H4 (cell line): ENCODE results near the gene CST9. TPM values are rescaled to one million over a fixed set of nuclear protein-coding genes. Genes with fewer than 3 reads are reported as not detected.
"Not testable (repeated sequence)": the region's sequence is repeated elsewhere in the genome, so short reads cannot be mapped to it uniquely, and the experiment has no call there.

ENCODE experiments used
- DNase-seq: peaks from one replicate; pipeline ENCODE4 v3.0.0-alpha.2; 2015; ENCODE audit warnings: low spot score
- total RNA-seq: library from RNA; depleted of rRNA; stranded (reverse); fragments of >200 nt; shearing (Covaris generic); gene quantifications from 2 replicates; pipeline ENCODE4 v1.2.3, GENCODE V29; 2014

CST9 gene
- total RNA-seq, 1 experiment from 2014 or later, result not detected

DNA sequence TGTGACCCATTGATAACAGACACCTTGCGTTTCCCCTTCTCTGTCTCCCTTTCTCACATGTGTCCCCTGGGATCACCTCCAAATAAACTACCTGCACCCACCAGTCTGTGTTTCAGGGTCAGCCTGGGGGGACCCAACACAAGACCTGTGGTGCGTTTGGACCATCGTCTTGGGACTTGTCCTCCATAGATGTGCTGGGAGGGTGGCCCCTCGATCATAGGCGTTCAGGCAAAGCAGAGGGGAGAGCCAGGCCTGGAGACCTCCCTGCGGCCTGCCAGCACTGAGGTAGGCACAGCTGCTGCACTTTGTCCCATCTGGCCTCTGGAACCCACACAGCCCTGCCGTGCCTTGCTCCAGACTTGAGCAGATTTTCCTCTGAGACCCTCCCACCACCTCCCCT lies 18.1 kb downstream of the CST9 start:
- DNase-seq, result no peak

DNA sequence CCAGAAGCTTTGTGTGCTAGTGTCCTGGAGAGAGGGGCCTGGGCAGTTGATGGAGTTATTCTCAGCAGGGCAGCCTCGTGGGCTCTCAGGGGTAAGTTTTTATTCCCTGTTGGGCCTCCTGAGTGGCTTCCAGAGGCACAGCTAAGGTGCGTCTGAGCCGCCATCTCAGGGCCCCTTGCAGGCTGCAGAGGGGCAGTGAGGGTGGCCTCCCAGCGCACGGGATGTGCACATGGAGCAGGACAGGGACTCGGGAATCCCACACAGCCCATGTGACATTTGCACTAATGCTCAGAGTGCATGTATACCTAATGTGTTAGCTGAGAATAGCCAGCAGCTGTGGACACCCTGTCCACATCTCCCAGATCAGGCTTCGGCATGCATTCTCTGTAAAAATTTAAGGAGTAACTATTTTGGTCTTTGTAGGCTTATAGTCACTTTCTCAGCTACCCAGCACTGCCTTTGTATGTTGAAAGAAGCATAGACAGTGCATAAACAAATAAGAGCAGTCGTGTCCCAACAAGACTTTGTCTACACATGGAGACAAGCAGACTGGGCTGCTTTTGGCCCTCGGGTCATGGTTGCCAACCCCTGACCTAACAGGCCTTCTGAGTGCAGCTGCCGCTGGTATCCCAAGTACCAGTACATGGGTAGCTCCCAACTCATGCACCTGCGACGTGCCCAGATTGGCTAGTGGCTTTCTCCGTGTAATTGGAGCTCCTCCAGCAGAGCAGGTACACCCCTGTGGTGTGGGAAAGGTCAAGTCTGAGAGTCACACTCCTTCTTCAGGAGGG lies 18.8 kb downstream of the CST9 start:
- no peak for DNase-seq

DNA sequence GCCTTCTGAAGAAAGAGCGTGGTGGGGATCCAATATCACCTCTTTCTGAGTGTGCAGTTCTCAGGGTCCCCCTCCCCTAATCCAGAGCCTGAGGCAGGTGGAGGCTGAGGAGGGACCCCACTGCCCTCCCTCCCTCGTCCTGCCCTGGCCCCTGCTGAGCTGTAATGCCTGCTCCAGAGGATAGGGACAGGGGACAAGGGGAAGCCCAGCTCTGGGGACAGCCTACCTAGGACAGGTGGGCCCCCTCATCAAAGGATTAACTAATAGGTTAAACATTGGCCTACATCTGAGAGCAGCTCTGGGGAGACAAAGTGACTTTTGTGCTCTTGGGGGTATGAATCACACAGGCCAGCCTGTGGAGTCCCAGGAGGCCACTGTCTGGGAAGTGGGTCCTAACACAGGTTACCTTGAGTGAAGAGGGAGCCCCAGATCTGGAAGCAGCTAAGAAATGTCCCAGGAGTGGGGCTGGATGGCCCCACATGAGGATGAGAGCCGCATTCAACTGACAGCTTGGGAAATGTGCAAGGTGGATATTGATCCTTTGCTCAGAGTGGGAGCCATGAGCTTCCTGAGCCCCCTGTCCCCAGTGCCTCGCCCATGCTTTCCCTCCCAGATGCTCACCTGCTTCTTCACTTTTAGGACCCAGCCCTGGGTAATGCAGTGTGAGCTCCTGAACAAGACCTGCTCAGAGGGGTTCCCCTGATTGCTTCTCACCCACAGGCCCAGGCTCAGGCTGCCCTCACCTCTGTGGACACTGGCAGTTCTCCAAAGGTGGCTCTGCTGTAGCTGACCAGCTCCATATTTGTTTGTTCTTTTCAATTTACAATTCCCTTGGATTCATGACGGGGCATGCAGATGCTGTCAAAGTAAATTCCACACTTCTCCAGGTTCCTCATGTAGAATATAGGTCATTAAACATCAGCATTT lies 19.6 kb downstream of the CST9 start:
- no peak for DNase-seq

DNA sequence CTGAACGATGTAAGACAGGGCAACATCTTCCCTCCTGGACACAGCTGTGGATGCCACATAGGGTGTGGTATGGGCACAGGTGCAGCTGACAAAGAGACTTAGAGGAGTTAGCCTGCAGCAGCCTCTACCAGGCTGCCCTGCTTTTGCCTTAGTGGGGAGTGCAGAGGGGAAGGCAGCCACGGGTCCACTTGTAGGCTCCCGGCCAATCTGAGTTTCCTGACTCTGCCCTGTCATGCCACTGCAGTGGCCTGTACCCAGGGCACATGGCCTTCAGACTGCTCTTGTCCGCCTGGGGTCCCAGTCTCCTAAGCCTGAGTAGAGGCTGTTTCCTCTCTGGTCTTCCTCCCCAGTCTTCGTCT lies 20.3 kb downstream of the CST9 start:
- no peak for DNase-seq

DNA sequence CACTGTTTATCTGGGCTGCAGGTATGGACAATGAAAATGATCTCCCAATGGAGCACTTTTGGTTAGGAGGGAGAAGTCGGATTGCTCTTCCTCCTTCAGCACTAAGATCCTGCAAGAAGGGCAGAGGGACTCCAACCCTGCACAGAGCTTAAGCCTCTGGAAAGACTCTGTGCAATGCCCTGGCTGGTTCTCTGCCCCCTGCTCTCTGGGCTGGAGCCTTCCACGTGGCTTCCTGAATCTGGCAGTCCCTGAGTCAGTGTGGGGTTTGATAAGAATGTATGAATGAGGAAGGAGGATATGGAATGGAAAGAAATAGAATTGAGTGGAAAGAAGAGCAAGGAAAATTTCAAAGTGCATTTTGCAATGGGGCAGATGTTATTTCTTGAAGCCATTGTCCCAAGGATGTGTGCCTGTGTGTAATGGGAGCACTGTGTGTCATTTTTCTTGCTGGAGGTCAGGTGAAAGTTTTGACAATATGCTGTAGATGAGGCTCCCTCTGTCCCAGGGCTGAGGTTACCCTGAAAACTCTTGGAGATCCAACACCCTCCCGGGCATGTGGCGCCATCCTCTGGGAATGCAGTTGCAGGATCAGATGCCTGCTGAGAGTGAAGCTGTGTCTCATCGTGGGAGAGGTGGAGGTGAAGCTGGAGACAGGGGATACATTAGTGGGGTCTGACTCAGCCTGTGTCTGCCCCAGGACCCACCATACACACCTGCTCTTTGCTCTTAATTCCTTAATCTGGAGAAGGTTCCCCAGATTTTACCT lies 21.1 kb downstream of the CST9 start:
- DNase-seq, result no peak

DNA sequence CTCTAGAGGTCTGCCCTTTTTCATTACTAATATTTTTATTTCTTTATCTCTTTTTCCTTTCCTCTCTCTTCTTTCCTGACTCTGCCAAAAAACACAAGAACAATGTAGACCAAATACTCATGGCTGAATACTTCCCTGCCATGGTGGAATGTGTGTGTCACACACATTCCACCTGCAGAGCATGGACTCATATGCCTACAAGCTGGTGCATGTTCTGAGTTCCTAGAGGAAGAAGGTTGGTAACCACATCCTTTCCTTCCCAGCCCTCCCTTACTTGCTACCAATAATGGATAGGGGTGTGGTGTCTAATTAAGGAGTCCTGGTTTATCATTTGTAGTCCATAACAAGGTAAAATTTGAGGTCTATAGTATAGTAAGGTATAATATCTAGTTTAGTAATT lies 22.2 kb downstream of the CST9 start:
- DNase-seq, result no peak

DNA sequence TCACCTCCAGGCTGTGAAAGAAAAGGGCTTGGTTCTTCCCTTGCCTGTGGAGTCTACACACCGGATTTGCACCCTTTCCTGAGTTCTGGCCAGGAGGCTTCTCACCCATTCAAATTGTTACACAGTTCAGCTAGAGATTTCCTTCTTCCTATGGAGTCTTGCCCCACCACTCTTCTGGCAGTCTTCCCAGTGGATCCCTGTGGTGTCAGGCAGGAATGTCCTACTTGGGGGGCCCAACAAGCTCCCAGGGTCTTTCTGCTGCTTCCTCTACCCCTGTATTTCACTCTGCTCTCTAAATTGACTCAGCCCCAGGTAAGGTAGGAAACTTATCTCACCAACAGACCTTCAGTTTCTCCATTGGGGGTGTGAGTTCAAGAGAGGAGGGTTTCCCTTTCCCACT lies 23.4 kb downstream of the CST9 start:
- no peak for DNase-seq

DNA sequence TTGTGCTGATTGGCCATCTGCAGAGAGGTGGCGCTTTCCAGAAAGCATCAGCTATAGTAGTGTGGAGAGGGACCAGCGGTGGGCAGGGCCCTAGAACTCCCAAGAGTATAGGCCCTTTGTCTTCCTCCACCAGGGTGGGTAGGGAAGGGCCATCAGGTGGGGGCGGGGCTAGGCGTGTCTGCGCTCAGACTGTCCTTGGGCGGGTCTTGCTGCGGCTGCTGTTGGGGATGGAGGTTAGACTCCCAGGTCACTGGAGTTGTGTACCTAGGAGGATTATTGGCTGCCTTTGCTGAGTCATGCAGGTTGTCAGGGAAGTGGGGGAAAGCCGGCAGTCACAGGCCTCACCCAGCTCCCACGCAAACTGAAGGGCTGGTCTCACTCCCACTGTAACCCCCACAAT lies 23.9 kb downstream of the CST9 start:
- DNase-seq, result not testable (repeated sequence)

DNA sequence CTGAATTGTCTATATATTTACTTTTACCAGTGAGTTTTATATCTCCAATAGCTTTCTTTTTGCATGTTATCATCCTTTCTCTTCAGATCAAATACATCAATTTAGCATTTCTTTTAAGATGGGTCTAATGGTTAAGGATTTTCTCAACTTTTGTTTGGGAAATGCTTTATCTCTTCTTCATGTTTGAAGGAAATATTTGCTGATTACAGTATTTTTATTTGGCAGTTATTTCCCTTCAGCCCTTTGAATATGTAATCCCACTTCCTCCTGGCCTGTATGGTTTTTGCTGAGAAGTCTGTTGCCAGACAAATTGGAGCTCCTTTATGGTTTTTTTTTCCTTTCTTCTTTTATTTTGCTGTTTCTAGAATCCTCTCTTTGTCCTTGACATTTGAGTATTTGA lies 30.7 kb downstream of the CST9 start:
- no peak for DNase-seq

DNA sequence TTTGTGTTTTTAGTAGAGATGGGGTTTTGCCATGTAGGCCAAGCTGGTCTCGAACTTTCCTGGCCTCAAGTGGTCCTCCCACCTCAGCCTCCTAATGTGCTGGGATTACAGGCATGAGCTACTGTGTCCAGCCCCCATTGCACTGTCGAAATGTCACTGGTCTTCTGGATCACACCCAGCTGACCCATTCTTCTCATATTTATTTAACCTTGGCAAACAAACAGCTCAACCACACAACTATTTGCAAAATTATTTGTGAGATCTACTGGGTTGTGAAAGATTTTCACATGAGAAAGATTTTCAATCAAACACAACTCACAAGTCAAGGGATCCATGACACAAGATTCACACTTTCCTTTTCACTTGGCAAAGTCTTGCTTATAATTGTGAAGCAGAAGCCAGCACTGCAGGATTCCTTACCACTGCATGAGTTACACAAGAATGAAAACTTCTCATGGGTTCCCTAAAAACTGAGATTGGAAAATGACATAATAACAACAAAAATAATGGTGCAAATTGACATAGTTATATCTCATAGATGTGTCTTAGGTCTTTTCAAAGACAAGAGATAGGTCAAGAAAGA lies 35.4 kb downstream of the CST9 start:
- DNase-seq, result no peak

DNA sequence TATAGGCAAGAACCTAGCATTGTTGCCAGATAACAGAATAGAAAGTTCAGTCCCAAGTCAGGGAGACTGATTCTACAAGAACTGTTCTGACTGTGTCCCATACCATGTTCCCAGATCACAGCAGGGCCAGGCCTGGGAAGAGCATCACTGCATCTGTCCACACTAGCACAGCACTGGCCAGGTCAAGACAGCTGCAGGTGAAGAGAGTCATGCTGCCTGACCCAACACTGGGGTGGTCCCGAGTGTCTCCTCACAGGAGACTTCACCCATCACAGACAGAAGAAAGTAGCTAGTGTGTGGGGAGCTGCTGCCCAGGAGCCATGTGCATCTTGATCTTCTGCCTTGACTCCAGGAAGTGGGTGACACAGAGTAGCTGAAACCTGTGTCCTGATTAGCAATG lies 36.1 kb downstream of the CST9 start:
- DNase-seq, result no peak

DNA sequence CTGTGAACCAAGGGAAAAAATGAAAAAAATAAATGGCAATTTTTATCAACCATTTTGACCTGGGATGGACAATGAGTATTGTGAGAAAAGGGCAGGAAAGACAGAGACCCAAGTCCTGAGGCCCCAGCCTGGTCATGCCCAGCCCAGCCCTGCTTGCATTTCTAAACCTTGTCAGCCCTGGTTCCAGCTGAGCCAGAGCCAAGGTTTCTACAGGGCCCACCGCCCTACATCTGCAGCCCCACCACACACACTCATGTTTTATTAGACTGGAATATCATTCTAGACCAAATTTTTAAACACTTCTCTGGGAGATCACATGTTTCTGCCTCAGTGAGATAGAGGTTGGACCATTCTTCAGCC lies 36.8 kb downstream of the CST9 start:
- DNase-seq, result no peak

DNA sequence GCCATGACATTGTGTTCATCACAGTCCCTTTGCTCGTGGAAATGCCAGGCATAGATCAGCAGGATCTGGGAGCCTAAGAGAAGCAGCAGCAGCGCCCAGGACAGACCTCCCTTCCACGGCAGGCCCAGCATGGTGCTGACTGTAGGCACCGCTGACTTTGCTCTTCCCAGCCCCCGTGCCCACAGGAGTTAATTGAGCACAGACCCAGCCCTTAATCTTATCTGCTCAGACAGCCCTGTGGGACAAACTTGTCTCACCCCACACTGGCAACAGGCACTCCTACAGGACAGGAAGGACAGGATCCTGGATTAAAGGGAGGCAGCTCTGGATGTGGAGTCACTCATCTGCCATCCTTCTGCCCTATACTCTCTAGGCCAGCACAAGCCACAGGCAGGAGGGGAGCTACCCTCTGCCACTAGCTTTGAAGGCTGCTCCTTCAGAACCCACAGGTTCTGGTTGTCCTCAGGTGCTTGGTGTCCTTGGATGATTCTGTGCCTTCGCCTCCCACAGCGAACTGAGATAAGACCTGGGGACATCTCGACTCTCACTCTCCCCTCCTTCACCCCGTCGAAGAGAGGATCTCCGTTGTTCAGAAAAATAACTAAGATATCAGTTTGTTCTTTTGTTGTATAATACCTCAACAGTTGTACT lies 37.3 kb downstream of the CST9 start, which contains the start of gene CST9L:
TSS of gene CST9L (minus strand) at position 165 of the 651 bp plus-strand sequence. CDS start at position 131, 34 bp downstream.
- no peak for DNase-seq

DNA sequence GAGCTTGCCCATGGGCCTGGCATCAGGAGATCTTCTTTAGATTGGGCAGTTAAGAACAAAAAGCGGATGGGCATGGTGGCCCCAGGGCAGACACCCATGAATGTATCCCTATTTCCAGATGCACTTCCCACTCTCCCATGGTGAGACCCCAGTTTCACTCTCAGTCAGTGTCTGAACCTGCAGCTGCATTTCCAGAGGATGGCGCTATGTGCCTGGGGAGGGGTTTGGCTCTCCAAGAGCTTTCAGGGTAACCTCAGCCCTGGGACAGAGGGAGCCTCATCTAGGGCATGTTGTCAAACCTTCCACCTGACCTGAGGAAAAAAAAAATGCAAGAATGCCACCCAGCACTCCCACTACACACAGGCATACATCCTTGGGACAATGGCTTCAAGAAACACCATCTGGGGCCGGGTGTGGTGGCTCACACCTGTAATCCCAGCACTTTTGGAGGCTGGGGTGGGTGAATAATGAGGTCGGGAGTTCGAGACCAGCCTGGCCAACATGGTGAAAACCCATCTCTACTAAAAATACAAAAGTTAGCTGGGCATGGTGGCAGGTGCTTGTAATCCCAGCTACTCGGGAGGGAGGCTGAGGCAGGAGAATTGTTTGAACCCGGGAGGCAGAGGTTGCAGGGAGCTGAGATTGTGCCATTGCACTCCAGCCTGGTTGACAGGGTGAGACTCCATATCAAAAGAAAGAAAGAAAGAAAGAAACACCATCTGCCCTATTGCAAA lies 39.4 kb downstream of the CST9 start:
- no peak for DNase-seq

DNA sequence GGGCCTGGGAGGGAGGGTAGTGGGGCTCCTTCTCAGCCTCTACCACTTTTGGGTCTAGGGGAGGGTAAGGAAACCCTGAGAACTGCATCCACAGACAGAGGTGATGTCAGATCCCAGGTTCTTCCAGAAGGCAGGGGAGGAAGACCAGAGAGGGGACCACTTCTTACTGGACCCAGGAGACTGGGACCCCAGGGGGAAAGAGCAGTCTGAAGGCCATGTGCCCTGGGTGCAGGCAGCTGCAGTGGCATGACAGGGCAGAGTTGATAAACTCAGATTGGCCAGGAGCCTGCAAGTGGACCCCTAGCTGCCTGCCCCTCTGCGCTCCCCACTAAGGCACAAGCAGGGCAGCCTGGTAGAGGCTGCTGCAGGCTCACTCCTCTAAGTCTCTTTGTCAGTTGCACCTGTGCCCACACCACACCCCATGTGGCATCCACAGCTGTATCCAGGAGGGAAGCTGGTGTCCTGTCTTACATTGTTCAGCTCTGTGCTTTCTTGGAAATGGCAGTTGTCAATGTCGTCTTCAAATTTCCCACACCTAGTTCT lies 40.1 kb downstream of the CST9 start:
- DNase-seq, result no peak

DNA sequence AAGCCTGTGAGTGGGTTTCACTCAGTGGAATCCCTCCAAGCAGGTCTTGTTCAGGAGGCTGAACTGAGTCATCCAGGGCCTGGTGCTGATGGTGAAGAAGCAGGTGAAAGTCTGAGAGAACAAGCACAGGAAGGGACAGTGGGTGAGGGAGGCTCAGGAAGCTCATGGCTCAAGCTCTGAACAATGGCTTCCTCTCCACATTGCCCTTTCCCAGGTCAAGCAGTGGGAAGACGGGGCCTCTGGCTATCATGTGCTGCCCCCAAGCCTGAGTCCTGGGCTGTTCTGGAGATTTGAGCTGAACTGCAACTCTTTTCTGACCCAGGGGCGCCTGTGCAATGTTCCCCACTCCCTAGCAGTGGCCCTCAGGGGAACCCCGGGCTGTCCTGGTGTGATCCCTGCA lies 40.8 kb downstream of the CST9 start:
- no peak for DNase-seq

DNA sequence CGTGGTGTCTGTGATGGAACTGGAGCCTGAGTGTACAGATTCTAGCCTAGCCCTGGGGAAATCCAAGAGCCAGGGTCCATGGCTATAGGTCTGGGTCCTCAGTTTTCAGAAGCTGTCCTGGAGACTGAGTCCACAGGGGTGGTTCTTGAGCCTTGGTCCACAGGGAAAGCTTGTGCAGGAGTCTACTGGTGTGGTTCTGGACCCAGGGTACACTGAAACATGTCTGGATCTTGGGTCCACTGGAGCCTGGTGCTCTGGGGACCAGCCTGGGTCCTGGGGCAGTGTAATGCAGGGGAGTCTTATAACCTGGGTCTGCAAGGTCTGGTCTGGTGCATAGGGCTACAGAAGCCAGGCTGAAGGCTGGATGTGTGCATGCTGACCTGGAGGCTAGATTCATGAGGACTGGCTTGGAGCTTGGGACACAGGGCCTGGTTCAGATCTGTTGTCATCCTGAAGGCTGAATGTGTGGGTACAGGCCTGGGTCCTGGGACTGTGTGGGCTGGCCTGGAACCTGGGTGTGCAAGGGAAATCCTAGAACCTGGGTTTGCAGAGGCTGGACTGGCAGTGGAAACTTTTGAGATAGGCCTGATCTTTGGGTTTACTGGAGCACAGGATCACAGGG lies 42.9 kb downstream of the CST9 start:
- DNase-seq, result no peak

DNA sequence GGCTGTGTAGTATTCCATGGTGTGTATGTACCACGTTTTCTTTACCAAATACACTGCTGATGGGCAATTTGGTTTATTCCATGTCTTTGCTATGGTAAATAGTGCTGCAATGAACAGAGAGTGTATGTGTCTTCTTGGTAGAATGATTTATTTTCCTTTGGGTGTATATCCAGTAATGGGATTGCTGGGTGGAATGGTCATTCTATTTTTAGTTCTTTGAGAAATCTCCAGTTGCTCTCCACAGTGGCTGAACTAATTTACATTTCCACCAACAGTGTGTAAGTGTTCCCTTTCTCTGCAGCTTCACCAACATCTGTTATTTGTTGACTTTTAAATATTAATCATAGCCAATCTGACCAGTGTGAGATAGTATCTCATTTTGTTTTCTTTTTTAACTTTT lies 51.3 kb downstream of the CST9 start:
- no peak for DNase-seq
